ENCODE results near the gene GTPBP10. TPM values are rescaled to one million over a fixed set of nuclear protein-coding genes. Genes with fewer than 3 reads are reported as not detected.
"Not testable (repeated sequence)": the region's sequence is repeated elsewhere in the genome, so short reads cannot be mapped to it uniquely, and the experiment has no call there.

The GTPBP10 gene
- total and polyA plus RNA-seq, 2 experiments from 2014 or later: 11.2 to 13.1 TPM

- Histone ChIP-seq H3K4me3 (no peak overlapping the region), H3K27ac (no peak overlapping the region), H3K9me3 (ENCODE audit: low read depth) (no peaks in the 10 kb centered on the region), H2AFZ (no peak overlapping the region), H3K4me1 (ENCODE audit: insufficient read depth) (no peaks in the 10 kb centered on the region), H4K20me1 (ENCODE audit: insufficient read depth, poor library complexity, severe bottlenecking) (no peaks in the 10 kb centered on the region), H3K4me2 (no peak overlapping the region), H3K9me2 (replicated peaks; ENCODE audit: insufficient read depth) (no peaks in the 10 kb centered on the region), H3K36me3 (replicated peaks; ENCODE audit: insufficient read depth, low read depth) (no peaks in the 10 kb centered on the region), H3K27me3 (peaks cover 29% of the 10 kb centered on the region), H3K79me2 (no peaks in the 10 kb centered on the region)
- no CpG with 5 or more reads among the region's 1 CpG for WGBS (ENCODE audit: low lambda C conversion rate, missing lambda C conversion rate)
- no peak for DNase-seq (ENCODE audit: low spot score)
- TF ChIP-seq EZH2 (IDR thresholded peaks at IDR 0.05; ENCODE audit: borderline replicate concordance) (no peak), CTCF (IDR thresholded peaks at IDR 0.05; ENCODE audit: poor library complexity) (no peak), EZH2phosphoT487 (IDR thresholded peaks at IDR 0.05; ENCODE audit: low read depth, severe bottlenecking, unreplicated experiment) (no peak)
Observed at GRCh38 chr7:90326500-90326899, 20.0 kb upstream of the GTPBP10 start.

GRCh38 chr7:90334193-90334843 lies 12.2 kb upstream of the GTPBP10 start:
- Histone ChIP-seq H3K4me3 (no peak overlapping the region), H4K20me1 (ENCODE audit: insufficient read depth, poor library complexity, severe bottlenecking) (no peaks in the 10 kb centered on the region), H3K27ac (no peak overlapping the region), H2AFZ (no peak overlapping the region), H3K27me3 (no peaks in the 10 kb centered on the region), H3K4me2 (no peak overlapping the region), H3K9me3 (ENCODE audit: low read depth) (no peaks in the 10 kb centered on the region), H3K36me3 (replicated peaks; ENCODE audit: insufficient read depth, low read depth) (no peaks in the 10 kb centered on the region), H3K9me2 (replicated peaks; ENCODE audit: insufficient read depth) (no peaks in the 10 kb centered on the region), H3K4me1 (ENCODE audit: insufficient read depth) (no peaks in the 10 kb centered on the region), H3K79me2 (no peaks in the 10 kb centered on the region)
- no peak for TF ChIP-seq EZH2phosphoT487 (IDR thresholded peaks at IDR 0.05; ENCODE audit: low read depth, severe bottlenecking, unreplicated experiment)
- no peak for TF ChIP-seq CTCF (IDR thresholded peaks at IDR 0.05; ENCODE audit: poor library complexity)
- TF ChIP-seq EZH2 (IDR thresholded peaks at IDR 0.05; ENCODE audit: borderline replicate concordance): no peak
- 96% methylated on average over 30 of the region's 48 CpGs for WGBS (ENCODE audit: low lambda C conversion rate, missing lambda C conversion rate)
- DNase-seq (ENCODE audit: low spot score): no peak

GRCh38 chr7:90334926-90335325 lies 11.6 kb upstream of the GTPBP10 start:
- H3K9me2 ChIP-seq (replicated peaks; ENCODE audit: insufficient read depth); H3K9me3 ChIP-seq (ENCODE audit: low read depth); H3K27me3 ChIP-seq; H3K36me3 ChIP-seq (replicated peaks; ENCODE audit: insufficient read depth, low read depth); H3K27ac ChIP-seq; H2AFZ ChIP-seq; H3K4me1 ChIP-seq (ENCODE audit: insufficient read depth); H4K20me1 ChIP-seq (ENCODE audit: insufficient read depth, poor library complexity, severe bottlenecking); H3K4me3 ChIP-seq; DNase-seq (ENCODE audit: low spot score); H3K79me2 ChIP-seq; H3K4me2 ChIP-seq: not testable (repeated sequence)
- 100% methylated on average over 2 of the region's 2 CpGs for WGBS (ENCODE audit: low lambda C conversion rate, missing lambda C conversion rate)

- no peaks in the 10 kb centered on the region for H3K9me2 ChIP-seq (replicated peaks; ENCODE audit: insufficient read depth)
- no peak for DNase-seq (ENCODE audit: low spot score)
- H3K36me3 ChIP-seq (replicated peaks; ENCODE audit: insufficient read depth, low read depth): no peaks in the 10 kb centered on the region
- no peak overlapping the region for H3K4me3 ChIP-seq
- H3K27me3 ChIP-seq: no peaks in the 10 kb centered on the region
- no peak for TF ChIP-seq CTCF (IDR thresholded peaks at IDR 0.05; ENCODE audit: poor library complexity)
- TF ChIP-seq EZH2phosphoT487 (IDR thresholded peaks at IDR 0.05; ENCODE audit: low read depth, severe bottlenecking, unreplicated experiment): no peak
- TF ChIP-seq EZH2 (IDR thresholded peaks at IDR 0.05; ENCODE audit: borderline replicate concordance): no peak
- H3K9me3 ChIP-seq (ENCODE audit: low read depth): no peaks in the 10 kb centered on the region
- H3K79me2 ChIP-seq: no peaks in the 10 kb centered on the region
- no peak overlapping the region for H3K27ac ChIP-seq
- H3K4me2 ChIP-seq: no peak overlapping the region
- H3K4me1 ChIP-seq (ENCODE audit: insufficient read depth): no peaks in the 10 kb centered on the region
- H4K20me1 ChIP-seq (ENCODE audit: insufficient read depth, poor library complexity, severe bottlenecking): no peaks in the 10 kb centered on the region
- no peak overlapping the region for H2AFZ ChIP-seq
Observed at GRCh38 chr7:90337106-90337505, 9.4 kb upstream of the GTPBP10 start.

All from hepatocyte (in vitro differentiated cells).